Mesothelial cell of epicardium (in vitro differentiated cells): ENCODE data around the gene SEMA3F. TPM values are rescaled to one million over a fixed set of nuclear protein-coding genes. Genes with fewer than 3 reads are reported as not detected.

ENCODE experiments used
- DNase-seq, 2 experiments: peaks; one replicate each; pipeline ENCODE4 v3.0.0; 2021; ENCODE audit warnings: low spot score in 2 of 2; ENCODE audit not compliant: unreplicated experiment in 2 of 2
- H3K27ac Mint-ChIP-seq: 2 replicates; pipeline ENCODE4 v1.8.0; 2021; ENCODE audit warnings: mixed read lengths
- H3K27me3 Mint-ChIP-seq: 2 replicates; pipeline ENCODE4 v1.8.0; 2021; ENCODE audit warnings: low read depth, mixed read lengths
- H3K36me3 Mint-ChIP-seq: 2 replicates; pipeline ENCODE4 v1.8.0; 2021; ENCODE audit warnings: mixed read lengths
- H3K4me1 Mint-ChIP-seq: 2 replicates; pipeline ENCODE4 v1.8.0; 2021; ENCODE audit warnings: mixed read lengths
- H3K4me3 Mint-ChIP-seq: 2 replicates; pipeline ENCODE4 v1.8.0; 2021; ENCODE audit warnings: mild to moderate bottlenecking, moderate library complexity, mixed read lengths
- H3K9me3 Mint-ChIP-seq: 2 replicates; pipeline ENCODE4 v1.8.0; 2021; ENCODE audit warnings: mixed read lengths
- CTCF ChIP-seq: fragments of 200-600 bp; sonication (generic); IDR thresholded peaks from one replicate; pipeline ENCODE4 v1.5.0; 2021; ENCODE audit warnings: antibody characterized with exemption; ENCODE audit not compliant: unreplicated experiment
- total RNA-seq: library from RNA; stranded (reverse); gene quantifications from 3 replicates; pipeline ENCODE4 v1.2.1, GENCODE V29; 2021

SEMA3F gene
- total RNA-seq, 1 donor from 2014 or later: 99.1 TPM

DNA sequence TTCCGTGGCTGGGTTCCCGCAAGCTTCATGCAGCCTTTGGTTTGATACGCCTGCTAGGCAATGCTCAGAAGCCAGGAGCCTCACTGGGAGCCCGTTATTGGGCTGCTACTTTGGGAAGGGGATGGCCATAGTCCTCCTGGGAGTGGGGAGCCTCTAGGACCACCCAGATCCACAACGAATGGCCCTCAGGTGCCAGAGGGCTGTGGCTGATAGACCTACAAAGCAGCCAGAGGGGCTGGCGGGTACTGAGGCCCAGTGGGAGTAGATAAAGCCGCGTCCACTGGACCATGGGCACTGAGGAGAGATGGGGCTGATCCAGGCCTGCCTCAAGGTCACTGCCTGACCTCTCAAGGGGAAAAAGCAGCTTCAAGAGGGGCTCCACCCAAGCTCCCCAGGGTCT, 37.0 kb downstream of the SEMA3F start:
- no peak for DNase-seq
- Mint-ChIP-seq H3K4me1 (peaks cover 5% of the 10 kb centered on the region), H3K36me3 (no peaks in the 10 kb centered on the region), H3K9me3 (no peaks in the 10 kb centered on the region), H3K4me3 (no peak overlapping the region), H3K27me3 (peaks cover 33% of the 10 kb centered on the region), H3K27ac (no peak overlapping the region)
- TF ChIP-seq CTCF: no peak

- peak; percentile 88 for TF ChIP-seq CTCF
- peak in 1 of 2 experiments; percentile 91 for DNase-seq
- Mint-ChIP-seq H3K27me3 (peaks cover 36% of the 10 kb centered on the region), H3K4me3 (no peak overlapping the region), H3K4me1 (peaks cover 5% of the 10 kb centered on the region), H3K36me3 (no peaks in the 10 kb centered on the region), H3K27ac (no peak overlapping the region), H3K9me3 (no peaks in the 10 kb centered on the region)
Observed at GRCh38 chr3:50192689-50193141, 37.6 kb downstream of the SEMA3F start.

GRCh38 chr3:50193286-50193685, 38.2 kb downstream of the SEMA3F start:
- Mint-ChIP-seq H3K27ac (no peak overlapping the region), H3K9me3 (no peaks in the 10 kb centered on the region), H3K4me3 (no peak overlapping the region), H3K27me3 (peaks cover 36% of the 10 kb centered on the region), H3K4me1 (peaks cover 5% of the 10 kb centered on the region), H3K36me3 (no peaks in the 10 kb centered on the region)
- DNase-seq: no peak
- no peak for TF ChIP-seq CTCF

DNA sequence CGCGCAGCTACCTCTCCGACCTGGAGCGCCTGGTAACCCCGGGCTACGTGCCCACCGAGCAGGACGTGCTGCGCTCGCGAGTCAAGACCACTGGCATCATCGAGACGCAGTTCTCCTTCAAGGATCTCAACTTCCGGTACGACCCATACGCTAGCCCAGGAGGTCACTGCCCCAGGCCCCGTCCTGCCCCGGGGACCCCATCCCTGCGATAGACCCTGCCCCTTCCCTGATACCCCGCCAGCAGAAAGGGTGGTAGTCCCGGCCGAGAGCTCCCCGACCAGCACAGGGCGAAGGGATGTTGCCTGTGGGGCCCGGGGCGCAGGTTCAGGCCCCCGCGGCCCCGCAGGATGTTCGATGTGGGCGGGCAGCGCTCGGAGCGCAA, 38.6 kb downstream of the SEMA3F start:
- Mint-ChIP-seq H3K4me3 (no peak overlapping the region), H3K27me3 (peaks cover 36% of the 10 kb centered on the region), H3K36me3 (no peaks in the 10 kb centered on the region), H3K4me1 (peaks cover 5% of the 10 kb centered on the region), H3K9me3 (no peaks in the 10 kb centered on the region), H3K27ac (no peak overlapping the region)
- DNase-seq: no peak
- TF ChIP-seq CTCF: no peak

GRCh38 chr3:50194128-50194902, 39.2 kb downstream of the SEMA3F start:
- peaks cover 39% of the 10 kb centered on the region for H3K27me3 Mint-ChIP-seq
- TF ChIP-seq CTCF: peak; percentile 76
- no peak overlapping the region for H3K27ac Mint-ChIP-seq
- peak in 1 of 2 experiments; percentile 76 for DNase-seq
- H3K4me3 Mint-ChIP-seq: no peak overlapping the region
- H3K9me3 Mint-ChIP-seq: no peaks in the 10 kb centered on the region
- no peaks in the 10 kb centered on the region for H3K36me3 Mint-ChIP-seq
- peaks cover 1% of the 10 kb centered on the region for H3K4me1 Mint-ChIP-seq
